Measurements from ENCODE around the gene ZNF609.

Gene ZNF609

GRCh38 chr15:64527263-64527984 is 67.0 kb downstream of the ZNF609 start:
- TF ChIP-seq CTCF (IDR thresholded peaks at IDR 0.05; ENCODE audit: unreplicated experiment in 3 of 3): no peak
- H3K9me3 Mint-ChIP-seq: no peaks in the 10 kb centered on the region
- H3K4me1 Mint-ChIP-seq: peaks cover 32% of the 10 kb centered on the region
- no peaks in the 10 kb centered on the region for H3K27me3 Mint-ChIP-seq (ENCODE audit: low read depth)
- H3K27ac Mint-ChIP-seq: peak overlapping the region in 1 of 3 experiments; percentile 4
- H3K36me3 Mint-ChIP-seq (ENCODE audit: low read depth): peaks cover 40% of the 10 kb centered on the region
- no peak overlapping the region for H3K4me3 Mint-ChIP-seq

DNA sequence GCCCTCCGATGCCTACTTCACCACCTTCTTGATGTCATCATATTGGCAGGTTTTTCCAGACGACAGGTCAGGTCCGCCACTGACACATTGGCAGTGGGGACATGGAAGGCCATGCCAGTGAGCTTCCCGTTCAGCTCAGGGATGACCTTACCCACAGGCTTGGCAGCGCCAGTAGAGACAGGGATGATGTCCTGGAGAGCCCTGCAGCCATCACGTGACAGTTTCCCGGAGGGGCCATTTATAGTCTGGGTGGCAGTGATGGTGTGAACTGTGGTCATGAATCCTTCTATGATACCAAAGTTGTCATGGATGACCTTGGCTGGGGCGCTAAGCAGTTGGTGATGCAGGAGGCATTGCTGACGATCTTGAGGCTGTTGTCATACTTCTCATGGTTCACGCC is 68.5 kb downstream of the ZNF609 start:
- no peak for TF ChIP-seq CTCF (IDR thresholded peaks at IDR 0.05; ENCODE audit: unreplicated experiment in 3 of 3)
- Mint-ChIP-seq H3K9me3 (no peaks in the 10 kb centered on the region), H3K27me3 (ENCODE audit: low read depth) (no peaks in the 10 kb centered on the region), H3K36me3 (ENCODE audit: low read depth) (peaks cover 44% of the 10 kb centered on the region), H3K27ac (no peak overlapping the region), H3K4me3 (no peak overlapping the region), H3K4me1 (peaks cover 33% of the 10 kb centered on the region)

DNA sequence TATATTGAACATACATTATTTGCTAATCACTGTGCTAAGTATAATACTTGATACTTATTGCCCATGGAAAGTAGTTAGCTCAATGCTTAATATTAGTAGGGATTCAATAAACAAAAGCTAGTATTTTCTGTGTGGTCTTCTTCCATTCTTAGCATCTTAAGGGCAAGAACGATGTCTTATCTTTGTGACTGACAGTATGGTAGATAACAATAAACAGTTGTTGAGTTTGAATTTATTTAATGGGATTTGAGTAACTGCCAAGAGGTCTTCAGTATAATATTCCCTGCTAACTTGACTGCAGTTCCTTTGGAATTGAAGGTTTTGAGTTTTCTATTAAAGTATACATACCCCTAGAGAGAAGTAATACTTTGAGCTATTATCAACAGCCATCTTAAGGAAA is 70.1 kb downstream of the ZNF609 start:
- Mint-ChIP-seq H3K4me1 (peaks cover 38% of the 10 kb centered on the region), H3K9me3 (no peaks in the 10 kb centered on the region), H3K27me3 (ENCODE audit: low read depth) (no peaks in the 10 kb centered on the region), H3K36me3 (ENCODE audit: low read depth) (peaks cover 36% of the 10 kb centered on the region), H3K27ac (peak overlapping the region in 2 of 3 experiments; percentile 28 to 31), H3K4me3 (no peak overlapping the region)
- no peak for TF ChIP-seq CTCF (IDR thresholded peaks at IDR 0.05; ENCODE audit: unreplicated experiment in 3 of 3)

GRCh38 chr15:64530918-64531317 is 70.5 kb downstream of the ZNF609 start:
- no peaks in the 10 kb centered on the region for H3K27me3 Mint-ChIP-seq (ENCODE audit: low read depth)
- TF ChIP-seq CTCF (IDR thresholded peaks at IDR 0.05; ENCODE audit: unreplicated experiment in 3 of 3): no peak
- H3K27ac Mint-ChIP-seq: peak overlapping the region in 2 of 3 experiments; percentile 28 to 31
- no peaks in the 10 kb centered on the region for H3K9me3 Mint-ChIP-seq
- H3K36me3 Mint-ChIP-seq (ENCODE audit: low read depth): peaks cover 32% of the 10 kb centered on the region
- no peak overlapping the region for H3K4me3 Mint-ChIP-seq
- H3K4me1 Mint-ChIP-seq: peaks cover 39% of the 10 kb centered on the region

- Mint-ChIP-seq H3K9me3 (no peaks in the 10 kb centered on the region), H3K36me3 (ENCODE audit: low read depth) (peaks cover 31% of the 10 kb centered on the region), H3K27ac (peak overlapping the region in 1 of 3 experiments; percentile 2), H3K4me3 (no peak overlapping the region), H3K4me1 (peaks cover 33% of the 10 kb centered on the region), H3K27me3 (ENCODE audit: low read depth) (no peaks in the 10 kb centered on the region)
- TF ChIP-seq CTCF (IDR thresholded peaks at IDR 0.05; ENCODE audit: unreplicated experiment in 3 of 3): no peak
Observed at GRCh38 chr15:64532521-64533315, 72.3 kb downstream of the ZNF609 start.

All from nephron (organoid).